GM18526 (cell line): ENCODE measurements around the gene CACHD1.

ENCODE experiments used
- POLR2A ChIP-seq: IDR thresholded peaks from 3 replicates; pipeline ENCODE4 v1.6.1; 2011; ENCODE audit not compliant: insufficient read length; ENCODE audit errors: extremely low read depth

Gene CACHD1

DNA sequence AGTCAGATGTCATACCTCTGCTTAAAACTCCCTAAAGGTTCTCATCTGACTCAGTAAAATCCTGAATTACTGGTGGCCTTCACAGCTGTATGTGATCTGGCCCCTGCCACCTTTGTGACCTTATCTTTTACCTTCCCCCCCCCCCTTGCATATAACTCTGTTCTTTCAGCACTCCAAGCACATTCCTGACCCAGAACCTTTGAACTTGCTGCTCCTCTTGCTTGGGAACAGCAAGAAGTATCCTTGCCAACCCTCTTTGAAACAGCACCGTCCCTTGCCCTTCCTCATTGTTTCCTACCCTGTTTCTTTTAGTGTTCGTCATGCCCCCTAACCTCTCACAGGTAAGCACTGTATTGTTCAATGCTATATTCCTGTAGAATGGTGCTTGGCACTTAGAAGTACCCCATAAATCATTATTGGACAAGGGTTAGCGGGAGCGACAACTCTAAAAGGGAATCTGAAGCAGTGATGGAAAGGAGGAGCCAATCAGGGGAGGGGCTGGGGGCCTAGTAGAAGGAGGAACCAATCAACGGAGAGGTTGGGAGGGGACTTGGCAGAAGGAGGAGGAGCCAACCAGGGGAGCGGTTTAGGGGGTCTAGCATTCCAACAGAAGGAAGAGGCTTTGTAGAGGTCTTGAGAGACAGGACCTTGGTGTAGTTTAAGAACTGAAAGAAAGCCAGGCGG is 13.9 kb downstream of the CACHD1 start:
- TF ChIP-seq POLR2A: no peak

DNA sequence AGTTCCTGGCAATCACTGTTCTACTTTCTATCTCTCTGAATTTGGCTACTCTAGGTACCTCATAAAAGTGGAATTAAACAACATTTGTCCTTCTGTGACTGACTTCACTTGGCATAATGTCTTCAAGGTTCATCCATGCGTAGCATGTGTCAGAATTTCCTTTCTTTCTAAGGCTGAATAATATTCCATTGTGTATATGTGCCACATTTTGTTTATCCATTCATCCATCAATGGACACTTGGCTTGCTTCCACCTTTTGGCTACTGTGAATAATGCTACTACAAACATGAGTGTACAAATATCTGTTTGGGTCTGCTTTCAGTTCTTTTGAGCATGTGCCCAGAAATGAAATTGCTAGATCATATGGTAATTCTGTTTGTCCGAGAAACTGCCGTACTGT is 14.7 kb downstream of the CACHD1 start:
- no peak for TF ChIP-seq POLR2A

DNA sequence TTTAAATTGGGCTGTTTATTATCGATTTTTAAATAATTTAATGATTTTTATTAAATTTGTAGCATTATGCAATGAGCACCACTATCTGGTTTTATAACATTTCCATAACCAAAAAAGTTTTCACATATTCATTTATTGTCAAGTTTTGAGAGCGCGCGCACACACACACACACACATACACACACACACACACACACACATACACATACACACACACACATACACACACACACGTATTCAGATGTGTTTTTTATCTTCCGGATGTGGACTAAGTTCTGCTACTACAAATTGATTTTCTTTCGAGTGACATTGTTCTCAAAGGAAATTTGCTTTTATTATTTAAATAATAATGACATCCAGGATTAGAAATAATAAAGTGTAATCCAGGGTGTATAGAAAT is 16.3 kb downstream of the CACHD1 start:
- no peak for TF ChIP-seq POLR2A

DNA sequence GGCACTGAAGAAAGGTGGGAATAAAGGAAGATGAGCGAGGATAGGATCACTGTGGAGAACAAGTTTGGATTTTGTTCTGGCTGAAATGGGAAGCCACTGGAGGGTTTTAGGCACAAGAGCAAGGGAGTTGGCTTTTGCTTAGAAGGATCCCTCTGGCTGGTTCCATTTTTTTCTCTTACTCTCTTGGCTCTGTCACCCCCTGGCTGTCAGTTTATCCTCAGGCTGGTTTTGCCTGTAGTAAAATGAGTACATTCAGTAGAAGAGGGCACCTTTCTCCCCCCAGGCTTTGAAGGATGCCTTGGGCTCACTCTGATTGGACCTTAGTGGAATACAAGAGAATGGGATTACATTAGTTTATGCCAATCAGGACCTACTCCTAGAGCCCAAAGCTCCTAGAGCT is 17.1 kb downstream of the CACHD1 start:
- no peak for TF ChIP-seq POLR2A

DNA sequence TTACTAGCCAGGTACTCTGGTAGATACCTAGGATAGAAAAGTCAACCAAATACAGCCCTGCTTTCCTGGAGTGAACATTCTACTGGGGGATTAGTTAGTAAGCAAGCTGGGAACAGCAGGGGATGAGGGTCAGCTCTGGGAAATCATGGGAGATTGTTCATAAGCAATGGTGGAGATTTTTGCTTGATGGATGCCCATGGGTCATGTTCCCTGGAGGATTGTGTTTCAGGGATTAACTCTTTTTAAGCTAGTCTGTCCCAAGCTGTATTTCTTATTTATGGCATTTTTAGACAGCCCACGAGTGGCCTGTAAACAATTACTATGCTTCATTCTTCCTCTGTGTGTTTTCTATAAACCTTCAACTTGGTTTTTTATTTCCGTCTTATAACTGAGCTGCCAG is 18.9 kb downstream of the CACHD1 start:
- TF ChIP-seq POLR2A: no peak

DNA sequence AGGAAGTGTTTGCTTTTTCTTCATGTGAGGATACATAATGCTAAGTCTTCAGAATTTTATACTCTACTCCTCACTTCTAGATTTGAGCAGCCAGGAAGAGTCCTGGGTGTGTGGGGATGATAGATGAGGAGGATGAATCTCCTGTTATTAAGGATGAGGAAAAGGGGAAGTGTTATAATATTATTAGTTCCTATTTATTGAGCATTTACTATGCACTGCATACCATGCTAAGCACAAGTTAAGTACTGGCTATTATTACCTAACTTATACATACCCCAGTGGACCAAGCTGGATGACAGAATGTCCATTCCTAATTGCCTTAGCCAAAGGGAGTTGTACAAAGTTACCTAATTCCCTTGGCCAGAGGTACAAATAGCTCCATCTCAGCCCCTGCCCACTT is 19.8 kb downstream of the CACHD1 start:
- TF ChIP-seq POLR2A: no peak

DNA sequence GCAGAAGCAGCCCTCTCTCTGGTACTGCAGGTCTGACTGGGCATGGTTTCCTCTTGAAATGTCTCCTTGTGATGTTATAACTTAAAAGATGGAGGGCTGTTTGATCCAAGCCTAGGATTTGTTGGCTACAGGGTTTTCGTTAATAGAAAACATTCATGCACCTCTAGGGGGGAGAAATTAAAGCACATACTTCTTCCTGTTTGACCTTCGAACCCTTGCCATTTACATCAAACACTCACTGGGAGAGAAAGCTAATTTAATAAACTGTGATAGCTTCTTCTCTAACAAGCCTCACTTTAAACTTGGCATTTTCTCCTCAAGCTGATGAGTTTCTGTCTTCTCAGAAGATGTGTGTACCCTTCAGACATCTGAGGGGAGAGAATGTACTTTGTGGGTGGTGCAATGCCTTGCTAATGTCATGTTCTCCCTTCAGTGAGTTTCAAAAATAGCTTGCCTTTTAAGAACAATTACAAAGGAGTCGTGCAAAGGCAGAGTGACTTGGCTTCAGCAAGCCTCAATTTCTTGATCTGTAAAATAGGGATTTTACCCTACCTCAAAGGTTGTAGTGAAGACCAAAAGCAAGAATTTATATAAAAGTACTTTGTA is 20.4 kb downstream of the CACHD1 start:
- no peak for TF ChIP-seq POLR2A

DNA sequence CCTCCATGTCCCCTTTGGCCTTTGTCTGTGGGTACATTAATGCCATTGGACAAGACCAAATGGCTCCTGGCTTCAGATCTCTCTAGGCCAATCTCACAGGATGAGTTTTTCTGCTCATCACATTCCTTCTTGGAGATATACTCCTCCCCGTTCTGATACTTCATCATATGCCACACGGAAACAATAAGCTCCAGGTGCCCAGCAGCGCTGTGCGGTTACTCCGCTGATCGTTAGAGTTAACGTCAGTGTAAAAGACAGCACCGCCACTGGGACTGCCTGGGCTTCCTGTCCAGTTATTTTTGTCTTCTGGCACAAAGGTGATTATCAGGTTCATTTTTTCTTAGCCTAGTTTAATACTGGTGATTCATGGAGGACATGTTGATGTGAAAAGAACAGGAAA is 22.5 kb downstream of the CACHD1 start:
- no peak for TF ChIP-seq POLR2A

DNA sequence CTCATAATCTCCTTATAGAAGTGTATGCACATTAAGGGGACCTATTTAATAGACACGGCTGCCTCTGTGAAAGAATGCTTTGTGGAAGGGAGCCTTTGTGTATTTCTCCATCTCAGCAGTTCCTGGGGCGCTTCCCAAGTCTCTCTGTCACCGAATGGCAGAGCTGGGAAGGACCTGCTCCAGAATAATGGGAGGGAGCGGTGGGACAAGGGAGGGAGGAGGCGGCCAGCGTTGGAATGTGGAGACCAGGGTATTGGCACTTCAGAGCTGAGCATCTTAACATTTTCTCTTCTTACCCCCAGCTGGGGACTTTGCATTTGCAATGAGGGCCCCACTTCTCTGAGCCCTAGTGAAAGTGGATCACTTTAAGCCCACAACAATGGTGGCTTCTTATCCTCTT is 23.9 kb downstream of the CACHD1 start:
- no peak for TF ChIP-seq POLR2A

DNA sequence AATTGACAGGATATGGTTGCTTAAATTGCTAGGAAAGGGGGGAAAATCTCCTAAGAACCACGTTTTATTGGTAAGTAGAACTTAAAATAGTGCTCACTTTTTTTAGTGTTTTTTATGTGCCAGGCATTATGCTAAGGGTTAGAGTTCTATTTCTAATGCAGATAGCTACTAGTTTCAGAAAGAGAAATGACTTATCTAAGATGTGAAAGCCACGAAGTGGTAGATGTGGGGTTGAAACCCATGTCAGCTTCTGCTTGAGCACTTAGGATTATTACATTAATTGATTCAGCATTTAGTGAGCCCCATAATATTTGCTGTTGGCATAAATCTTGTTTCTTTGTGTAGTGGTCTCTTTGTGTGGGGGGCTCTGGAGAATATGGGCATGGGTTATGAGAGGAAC is 24.7 kb downstream of the CACHD1 start:
- no peak for TF ChIP-seq POLR2A

DNA sequence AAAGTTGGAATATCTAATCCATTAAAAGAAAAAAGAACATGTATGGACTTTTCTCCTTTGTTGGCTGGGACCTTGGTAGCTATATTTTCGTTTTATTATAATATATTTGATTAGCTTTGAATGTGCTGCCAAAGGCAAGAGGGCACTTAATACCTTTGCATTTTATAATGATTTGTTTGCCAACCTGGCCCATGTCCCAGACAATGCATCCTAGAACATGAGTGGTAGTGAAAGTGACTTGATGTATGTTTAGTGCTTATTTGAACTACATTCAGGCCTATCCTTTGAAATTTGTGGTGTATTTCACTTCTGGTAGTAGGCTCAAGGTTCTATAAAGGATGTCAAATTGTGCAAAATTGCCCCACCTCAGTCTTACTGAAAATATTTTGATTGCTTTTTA is 25.9 kb downstream of the CACHD1 start:
- no peak for TF ChIP-seq POLR2A

DNA sequence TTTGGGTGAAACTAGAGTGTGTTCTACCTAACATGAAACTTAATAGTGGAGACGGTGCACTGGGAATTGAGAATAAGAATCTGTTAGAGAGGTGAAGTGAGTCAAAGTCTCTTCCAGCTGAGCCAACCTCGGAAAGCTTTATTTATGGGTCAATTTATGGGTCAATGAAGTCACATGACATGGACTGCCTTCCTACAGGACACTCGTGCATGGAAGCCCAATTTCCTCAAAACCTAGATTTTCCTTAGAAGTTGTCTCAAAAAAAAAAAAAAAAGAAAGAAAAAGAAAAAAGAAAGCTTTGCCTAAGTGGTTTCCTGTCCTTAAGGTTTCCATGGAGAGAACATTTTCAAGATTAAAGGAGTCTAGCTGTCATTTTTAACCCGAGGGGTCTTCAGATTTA is 26.7 kb downstream of the CACHD1 start:
- TF ChIP-seq POLR2A: no peak

DNA sequence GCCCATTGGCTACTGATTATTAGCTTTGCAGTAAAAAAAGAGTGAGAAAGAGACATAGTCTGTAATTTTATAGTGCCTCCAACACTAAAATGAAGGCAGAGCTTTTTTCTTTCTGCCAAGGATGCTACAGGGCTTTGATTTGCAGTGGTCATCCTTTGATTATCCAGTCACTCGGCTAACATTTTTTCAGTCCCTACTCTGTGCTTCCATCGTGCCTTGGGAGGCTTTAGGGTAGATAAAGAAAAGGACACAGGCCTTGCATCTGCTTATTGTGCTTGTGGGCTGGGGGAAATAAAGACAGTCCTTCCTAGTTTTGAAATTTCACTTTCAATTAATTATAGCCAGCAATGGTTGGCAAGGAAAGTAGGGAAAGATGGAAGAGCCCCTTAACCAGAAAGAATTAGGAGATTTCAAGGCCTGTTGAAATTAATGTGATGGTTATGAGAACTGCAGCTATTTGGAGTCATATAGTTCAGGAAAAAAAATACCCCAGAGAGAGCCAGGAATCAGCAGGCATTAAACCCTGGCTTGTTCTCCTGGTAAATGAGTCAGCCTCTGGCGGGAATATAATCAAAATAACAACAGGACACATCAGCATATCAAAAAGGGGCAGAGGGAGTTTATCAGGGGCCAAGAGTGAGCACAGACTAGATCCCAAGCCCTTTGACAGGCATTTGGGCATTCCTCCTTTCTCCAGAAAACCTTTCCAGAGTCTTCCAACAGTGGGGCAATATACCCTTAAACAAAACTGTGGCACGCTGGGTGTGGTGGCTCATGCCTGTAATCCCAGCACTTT is 27.4 kb downstream of the CACHD1 start:
- no peak for TF ChIP-seq POLR2A

DNA sequence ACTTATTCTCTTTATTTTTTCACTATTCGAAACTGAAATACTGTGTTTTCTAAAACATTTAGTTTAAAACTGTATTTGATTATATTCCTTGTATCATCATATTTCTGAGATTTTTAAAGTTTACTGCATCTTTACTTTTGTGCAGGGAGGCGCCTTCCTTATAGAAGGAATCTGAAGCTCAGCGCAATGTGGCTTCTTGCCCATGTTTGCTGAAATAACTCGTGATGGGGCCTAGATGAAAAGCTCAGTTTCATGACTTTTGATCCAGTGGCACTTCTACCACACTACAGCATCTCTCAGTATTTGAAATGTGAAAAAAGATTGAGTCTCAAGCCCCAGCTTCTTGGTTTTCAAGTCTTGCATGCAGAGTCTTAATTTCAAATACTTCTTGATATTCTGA is 28.4 kb downstream of the CACHD1 start:
- no peak for TF ChIP-seq POLR2A

DNA sequence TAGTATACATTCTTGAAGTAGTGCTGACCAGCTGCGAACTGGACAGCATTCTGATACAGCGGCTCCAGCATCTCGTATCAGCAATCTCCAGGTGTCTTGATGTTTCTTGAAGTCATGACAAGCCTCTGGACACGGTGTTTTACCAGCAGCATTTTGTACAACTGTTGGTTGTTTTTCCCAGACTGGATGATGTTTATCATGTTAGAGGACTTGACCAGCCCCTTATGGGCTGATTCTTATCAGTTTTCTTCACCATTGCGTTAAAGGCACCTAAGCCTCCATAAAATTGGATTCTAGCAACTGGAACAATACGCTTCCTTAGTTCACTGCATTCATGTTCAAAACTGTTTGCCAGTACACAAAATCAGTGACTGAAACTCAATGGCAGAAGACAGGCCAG is 29.1 kb downstream of the CACHD1 start:
- no peak for TF ChIP-seq POLR2A

DNA sequence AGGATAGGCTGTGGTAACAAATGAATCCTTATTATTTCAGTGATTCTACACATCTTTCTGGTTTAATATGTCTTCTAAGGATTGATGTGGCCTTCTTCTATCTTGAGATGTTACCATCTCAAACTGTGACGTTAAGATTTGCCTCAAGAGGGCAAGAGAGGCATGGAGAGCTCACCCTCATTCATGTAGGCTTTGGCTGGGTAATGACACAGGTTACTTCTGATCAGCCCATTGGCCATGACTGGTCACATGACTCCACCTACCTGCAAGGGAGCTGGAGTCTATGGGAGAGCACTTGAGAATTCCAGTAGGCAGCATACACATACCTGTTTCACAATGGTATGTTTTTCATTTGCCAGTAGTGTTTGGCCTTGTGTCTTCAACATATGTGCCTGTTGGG is 30.0 kb downstream of the CACHD1 start:
- TF ChIP-seq POLR2A: no peak
